Measurements from ENCODE around the gene IP6K3. TPM values are rescaled to one million over a fixed set of nuclear protein-coding genes. Genes with fewer than 3 reads are reported as not detected.

The IP6K3 gene
- total and polyA plus RNA-seq, 5 donors from 2014 or later, result not detected

DNA sequence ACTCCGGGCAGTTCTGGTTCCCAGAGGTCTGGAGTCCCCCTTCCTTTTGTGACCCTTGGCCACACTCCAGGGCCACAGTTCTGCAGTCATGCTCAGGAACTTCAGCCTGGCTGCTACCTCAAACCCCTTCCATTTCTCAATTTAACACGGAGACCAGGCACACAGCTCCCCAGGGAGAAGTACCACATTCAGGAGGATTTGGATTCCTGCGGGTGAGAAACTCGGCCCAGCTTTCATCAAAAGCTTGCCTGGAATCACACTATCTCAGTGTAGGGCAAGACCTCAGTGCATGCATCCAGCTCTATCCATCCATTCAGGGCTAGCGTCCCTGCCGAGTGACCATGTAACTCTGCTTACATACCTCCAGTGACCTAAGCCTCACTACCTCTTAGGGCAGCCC lies 16.8 kb upstream of the IP6K3 start:
- no peaks in the 10 kb centered on the region for H3K9me3 Mint-ChIP-seq
- H3K27ac Mint-ChIP-seq, result no peak overlapping the region
- H3K4me1 Mint-ChIP-seq, result peaks cover 0 to 3% (median 0%) of the 10 kb centered on the region in 4 donors
- H3K36me3 Mint-ChIP-seq, result no peaks in the 10 kb centered on the region
- no peak for DNase-seq
- peaks cover 15% of the 10 kb centered on the region for H3K27me3 Mint-ChIP-seq
- Histone ChIP-seq H3K4me1 (ENCODE audit: control insufficient read depth, insufficient read depth, low read length, poor library complexity, severe bottlenecking) (no peaks in the 10 kb centered on the region), H3K9me3 (ENCODE audit: control insufficient read depth in 2 of 2, low read length in 2 of 2) (no peaks in the 10 kb centered on the region), H3K27me3 (ENCODE audit: control insufficient read depth, insufficient read depth, low read length) (no peaks in the 10 kb centered on the region), H3K36me3 (ENCODE audit: control insufficient read depth, insufficient read depth, low read length) (no peaks in the 10 kb centered on the region), H3K4me3 (ENCODE audit: low read depth, low read length) (no peak overlapping the region), H3K27ac (ENCODE audit: insufficient read depth, low read length, poor library complexity, severe bottlenecking) (no peak overlapping the region)
- no peak for ATAC-seq (ENCODE audit: low read depth in 2 of 2)
- H3K4me3 Mint-ChIP-seq, result no peak overlapping the region

DNA sequence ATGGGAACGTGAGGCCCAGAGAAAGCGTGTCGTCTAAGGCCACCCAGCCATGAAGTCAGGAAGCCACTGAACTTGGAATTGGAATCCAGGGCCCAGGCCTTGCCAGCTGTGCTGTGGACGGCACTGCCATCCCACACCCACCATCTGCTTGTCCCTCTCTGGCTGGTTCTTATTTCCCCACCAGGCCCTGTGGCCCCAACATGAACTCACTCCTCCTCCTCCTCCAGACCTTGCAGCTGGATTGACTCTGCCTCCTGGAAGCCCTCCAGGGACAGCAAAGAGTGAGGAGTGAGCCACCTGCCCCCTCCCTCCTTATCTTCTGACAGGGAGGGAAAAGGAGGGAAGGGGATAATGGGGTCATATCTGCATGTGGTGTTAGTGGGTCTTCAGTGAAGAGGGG lies 16.0 kb upstream of the IP6K3 start:
- H3K4me3 ChIP-seq (ENCODE audit: low read depth, low read length), result no peak overlapping the region
- no peak overlapping the region for H3K27ac ChIP-seq (ENCODE audit: insufficient read depth, low read length, poor library complexity, severe bottlenecking)
- H3K27me3 ChIP-seq (ENCODE audit: control insufficient read depth, insufficient read depth, low read length), result no peaks in the 10 kb centered on the region
- H3K9me3 ChIP-seq (ENCODE audit: control insufficient read depth in 2 of 2, low read length in 2 of 2), result no peaks in the 10 kb centered on the region
- no peaks in the 10 kb centered on the region for H3K36me3 ChIP-seq (ENCODE audit: control insufficient read depth, insufficient read depth, low read length)
- no peak overlapping the region for H3K4me3 Mint-ChIP-seq
- peaks cover 15% of the 10 kb centered on the region for H3K27me3 Mint-ChIP-seq
- H3K4me1 Mint-ChIP-seq, result peaks cover 0 to 2% (median 0%) of the 10 kb centered on the region in 4 donors
- no peaks in the 10 kb centered on the region for H3K4me1 ChIP-seq (ENCODE audit: control insufficient read depth, insufficient read depth, low read length, poor library complexity, severe bottlenecking)
- no peak for DNase-seq
- no peaks in the 10 kb centered on the region for H3K9me3 Mint-ChIP-seq
- H3K36me3 Mint-ChIP-seq, result no peaks in the 10 kb centered on the region
- H3K27ac Mint-ChIP-seq, result no peak overlapping the region
- no peak for ATAC-seq (ENCODE audit: low read depth in 2 of 2)

DNA sequence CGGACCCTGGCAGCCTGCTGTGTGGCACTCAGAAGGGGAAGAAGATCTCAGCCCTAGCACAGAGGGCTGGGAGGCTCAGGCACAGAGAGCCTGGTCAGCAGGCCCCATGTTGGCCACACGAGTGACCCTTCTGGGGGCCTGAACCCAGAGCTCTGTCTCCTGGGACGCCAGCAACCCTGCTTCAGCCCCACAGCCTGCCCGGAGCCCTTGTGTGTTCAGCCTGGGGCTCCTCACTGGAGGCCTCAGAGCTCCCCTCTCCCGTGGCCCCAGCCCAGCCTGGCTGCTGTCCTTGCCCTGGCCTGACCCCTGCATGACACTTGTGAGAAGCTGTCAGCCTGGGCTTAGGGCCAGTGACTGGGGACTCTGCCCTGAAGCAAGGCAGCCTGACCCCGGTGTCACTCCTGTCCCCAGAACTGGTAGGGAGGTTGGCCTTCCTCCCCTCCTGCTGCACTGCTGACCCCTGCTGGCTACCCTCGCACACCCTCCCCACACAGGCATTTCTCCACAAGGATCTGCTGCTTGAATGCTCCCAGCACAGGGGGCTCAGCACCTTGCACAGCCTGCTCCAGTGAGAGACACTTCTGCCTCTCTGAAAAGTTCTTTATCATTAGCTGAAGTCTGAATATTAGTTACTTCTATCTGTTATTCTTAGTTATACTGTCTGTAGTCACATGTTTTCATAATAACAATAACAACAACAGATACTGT lies 15.4 kb upstream of the IP6K3 start:
- H3K36me3 ChIP-seq (ENCODE audit: control insufficient read depth, insufficient read depth, low read length), result no peaks in the 10 kb centered on the region
- H3K27me3 Mint-ChIP-seq, result peaks cover 18% of the 10 kb centered on the region
- peak in 1 of 2 donors; percentile 41 for ATAC-seq (ENCODE audit: low read depth in 2 of 2)
- no peaks in the 10 kb centered on the region for H3K27me3 ChIP-seq (ENCODE audit: control insufficient read depth, insufficient read depth, low read length)
- H3K4me1 Mint-ChIP-seq, result peaks cover 0 to 2% (median 0%) of the 10 kb centered on the region in 4 donors
- H3K4me3 Mint-ChIP-seq, result no peak overlapping the region
- no peak overlapping the region for H3K4me3 ChIP-seq (ENCODE audit: low read depth, low read length)
- H3K4me1 ChIP-seq (ENCODE audit: control insufficient read depth, insufficient read depth, low read length, poor library complexity, severe bottlenecking), result no peaks in the 10 kb centered on the region
- no peak overlapping the region for H3K27ac Mint-ChIP-seq
- peak in 1 of 3 donors; percentile 57 for DNase-seq
- H3K27ac ChIP-seq (ENCODE audit: insufficient read depth, low read length, poor library complexity, severe bottlenecking), result no peak overlapping the region
- H3K36me3 Mint-ChIP-seq, result no peaks in the 10 kb centered on the region
- no peaks in the 10 kb centered on the region for H3K9me3 Mint-ChIP-seq
- H3K9me3 ChIP-seq (ENCODE audit: control insufficient read depth in 2 of 2, low read length in 2 of 2), result no peaks in the 10 kb centered on the region

DNA sequence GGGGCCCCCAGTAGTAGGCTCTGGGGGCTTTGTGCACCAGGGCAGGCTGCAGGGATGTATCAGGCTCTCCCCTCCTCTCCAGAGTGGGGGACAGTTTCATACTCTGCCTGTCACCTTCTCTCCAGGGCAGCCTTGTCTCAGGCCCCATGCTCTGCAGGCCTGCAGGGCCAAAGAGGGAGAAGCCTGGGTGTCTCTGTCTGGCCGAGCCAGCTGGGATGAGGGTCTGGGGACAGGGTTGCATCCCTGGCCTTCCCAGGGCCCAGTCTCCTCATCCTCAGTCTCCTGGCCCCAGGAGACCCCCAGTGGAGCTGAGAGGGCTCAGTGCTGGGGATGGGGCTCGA lies 14.8 kb upstream of the IP6K3 start:
- no peak overlapping the region for H3K4me3 ChIP-seq (ENCODE audit: low read depth, low read length)
- ATAC-seq (ENCODE audit: low read depth in 2 of 2), result no peak
- H3K4me1 ChIP-seq (ENCODE audit: control insufficient read depth, insufficient read depth, low read length, poor library complexity, severe bottlenecking), result no peaks in the 10 kb centered on the region
- Mint-ChIP-seq H3K4me1 (peaks cover 0 to 2% (median 0%) of the 10 kb centered on the region in 4 donors), H3K9me3 (no peaks in the 10 kb centered on the region), H3K27me3 (peaks cover 22% of the 10 kb centered on the region), H3K36me3 (no peaks in the 10 kb centered on the region), H3K4me3 (no peak overlapping the region), H3K27ac (no peak overlapping the region)
- H3K27me3 ChIP-seq (ENCODE audit: control insufficient read depth, insufficient read depth, low read length), result no peaks in the 10 kb centered on the region
- H3K27ac ChIP-seq (ENCODE audit: insufficient read depth, low read length, poor library complexity, severe bottlenecking), result no peak overlapping the region
- H3K36me3 ChIP-seq (ENCODE audit: control insufficient read depth, insufficient read depth, low read length), result no peaks in the 10 kb centered on the region
- H3K9me3 ChIP-seq (ENCODE audit: control insufficient read depth in 2 of 2, low read length in 2 of 2), result no peaks in the 10 kb centered on the region
- no peak for DNase-seq

DNA sequence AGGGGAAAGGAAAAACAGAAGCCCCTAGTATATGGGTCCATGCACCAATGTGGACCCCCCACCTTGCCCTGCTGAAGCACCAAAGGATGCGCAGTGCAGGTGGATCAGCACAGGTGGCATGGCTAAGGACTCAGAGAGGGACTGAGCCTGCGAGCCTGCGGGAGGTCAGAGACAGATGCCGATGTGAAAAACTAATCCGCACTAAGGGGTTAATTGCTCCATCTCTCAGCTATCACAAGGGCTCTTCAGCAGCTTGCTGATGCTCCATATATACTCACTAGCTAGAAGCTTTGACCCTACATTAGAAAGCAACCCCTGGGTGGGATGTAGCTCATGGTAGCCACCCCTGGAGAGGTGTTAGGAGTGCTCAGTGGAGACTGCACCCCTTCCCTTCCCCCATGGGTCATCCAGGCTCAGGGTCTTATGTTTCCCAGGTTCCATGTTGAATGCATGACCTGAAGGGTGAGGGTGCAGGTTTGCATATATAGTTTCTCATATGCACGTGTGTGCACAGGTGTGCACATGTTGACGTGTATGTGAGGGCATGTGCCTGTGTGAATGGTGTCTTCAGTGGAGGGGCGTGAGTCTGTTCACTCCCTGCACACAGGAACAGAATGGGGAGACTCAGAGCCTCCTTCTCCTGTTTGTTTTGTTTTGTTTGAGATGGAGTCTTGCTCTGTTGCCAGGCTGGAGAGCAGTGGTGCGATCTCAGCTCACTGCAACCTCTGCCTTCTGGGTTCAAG lies 13.4 kb upstream of the IP6K3 start:
- ATAC-seq (ENCODE audit: low read depth in 2 of 2) (no peak), DNase-seq (no peak)
- Mint-ChIP-seq H3K27ac (no peak overlapping the region), H3K27me3 (peaks cover 25% of the 10 kb centered on the region), H3K4me1 (peaks cover 0 to 2% (median 0%) of the 10 kb centered on the region in 4 donors), H3K9me3 (peaks cover 0 to 1% (median 0%) of the 10 kb centered on the region in 7 donors), H3K4me3 (no peak overlapping the region), H3K36me3 (no peaks in the 10 kb centered on the region)
- H3K36me3 ChIP-seq (ENCODE audit: control insufficient read depth, insufficient read depth, low read length), result no peaks in the 10 kb centered on the region
- no peak overlapping the region for H3K4me3 ChIP-seq (ENCODE audit: low read depth, low read length)
- no peaks in the 10 kb centered on the region for H3K4me1 ChIP-seq (ENCODE audit: control insufficient read depth, insufficient read depth, low read length, poor library complexity, severe bottlenecking)
- no peaks in the 10 kb centered on the region for H3K9me3 ChIP-seq (ENCODE audit: control insufficient read depth in 2 of 2, low read length in 2 of 2)
- no peak overlapping the region for H3K27ac ChIP-seq (ENCODE audit: insufficient read depth, low read length, poor library complexity, severe bottlenecking)
- no peaks in the 10 kb centered on the region for H3K27me3 ChIP-seq (ENCODE audit: control insufficient read depth, insufficient read depth, low read length)

DNA sequence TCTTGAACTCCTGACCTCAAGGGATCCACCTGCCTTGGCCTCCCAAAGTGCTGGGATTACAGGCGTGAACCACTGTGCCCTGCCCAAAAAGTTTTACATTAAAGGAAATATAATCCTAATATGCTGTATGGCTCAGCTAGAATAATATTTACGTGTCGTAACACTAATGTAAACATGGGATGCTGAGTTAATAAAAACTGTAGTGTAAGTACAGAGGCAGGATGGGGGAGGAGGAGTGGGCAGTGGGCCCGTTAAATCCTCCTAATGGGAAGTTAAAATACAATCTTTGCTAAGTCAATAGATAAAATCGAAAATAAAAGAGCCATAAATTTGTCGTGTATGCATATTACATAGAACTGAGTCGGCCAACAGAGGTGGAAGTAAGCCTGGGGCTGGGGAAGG lies 12.1 kb upstream of the IP6K3 start:
- no peaks in the 10 kb centered on the region for H3K9me3 ChIP-seq (ENCODE audit: control insufficient read depth in 2 of 2, low read length in 2 of 2)
- no peak overlapping the region for H3K27ac ChIP-seq (ENCODE audit: insufficient read depth, low read length, poor library complexity, severe bottlenecking)
- Mint-ChIP-seq H3K27ac (no peak overlapping the region), H3K36me3 (no peaks in the 10 kb centered on the region), H3K27me3 (peaks cover 25% of the 10 kb centered on the region), H3K9me3 (peaks cover 0 to 1% (median 0%) of the 10 kb centered on the region in 7 donors), H3K4me3 (no peak overlapping the region), H3K4me1 (peaks cover 0 to 2% (median 0%) of the 10 kb centered on the region in 4 donors)
- ATAC-seq (ENCODE audit: low read depth in 2 of 2), result no peak
- no peak for DNase-seq
- H3K36me3 ChIP-seq (ENCODE audit: control insufficient read depth, insufficient read depth, low read length), result no peaks in the 10 kb centered on the region
- no peaks in the 10 kb centered on the region for H3K27me3 ChIP-seq (ENCODE audit: control insufficient read depth, insufficient read depth, low read length)
- H3K4me1 ChIP-seq (ENCODE audit: control insufficient read depth, insufficient read depth, low read length, poor library complexity, severe bottlenecking), result no peaks in the 10 kb centered on the region
- H3K4me3 ChIP-seq (ENCODE audit: low read depth, low read length), result no peak overlapping the region

DNA sequence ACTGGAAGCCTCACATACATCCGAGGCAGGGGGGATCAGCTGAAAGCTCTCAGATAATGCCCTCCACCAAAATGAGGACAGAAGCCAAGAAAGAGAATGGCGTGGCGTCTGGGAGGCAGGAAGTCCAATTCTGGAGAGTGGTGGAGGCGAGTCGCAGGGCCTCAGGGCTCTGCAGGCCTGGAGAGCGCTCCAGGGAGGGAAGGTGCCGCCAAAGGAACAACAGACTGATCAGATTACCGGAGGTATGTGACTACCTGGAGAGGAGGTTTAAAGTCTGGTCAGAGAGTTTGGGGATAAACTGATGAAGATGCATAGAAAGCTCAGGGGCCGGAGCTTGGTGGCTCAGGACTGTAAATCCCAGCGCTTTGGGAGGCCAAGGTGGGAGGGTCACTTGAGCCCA lies 11.2 kb upstream of the IP6K3 start:
- Mint-ChIP-seq H3K4me3 (no peak overlapping the region), H3K4me1 (peaks cover 0 to 2% (median 0%) of the 10 kb centered on the region in 4 donors), H3K27ac (no peak overlapping the region), H3K27me3 (peaks cover 25% of the 10 kb centered on the region), H3K36me3 (no peaks in the 10 kb centered on the region), H3K9me3 (peaks cover 0 to 1% (median 0%) of the 10 kb centered on the region in 7 donors)
- ATAC-seq (ENCODE audit: low read depth in 2 of 2) (no peak), DNase-seq (no peak)
- H3K4me3 ChIP-seq (ENCODE audit: low read depth, low read length), result no peak overlapping the region
- H3K36me3 ChIP-seq (ENCODE audit: control insufficient read depth, insufficient read depth, low read length), result no peaks in the 10 kb centered on the region
- no peaks in the 10 kb centered on the region for H3K9me3 ChIP-seq (ENCODE audit: control insufficient read depth in 2 of 2, low read length in 2 of 2)
- no peaks in the 10 kb centered on the region for H3K27me3 ChIP-seq (ENCODE audit: control insufficient read depth, insufficient read depth, low read length)
- no peak overlapping the region for H3K27ac ChIP-seq (ENCODE audit: insufficient read depth, low read length, poor library complexity, severe bottlenecking)
- H3K4me1 ChIP-seq (ENCODE audit: control insufficient read depth, insufficient read depth, low read length, poor library complexity, severe bottlenecking), result no peaks in the 10 kb centered on the region

DNA sequence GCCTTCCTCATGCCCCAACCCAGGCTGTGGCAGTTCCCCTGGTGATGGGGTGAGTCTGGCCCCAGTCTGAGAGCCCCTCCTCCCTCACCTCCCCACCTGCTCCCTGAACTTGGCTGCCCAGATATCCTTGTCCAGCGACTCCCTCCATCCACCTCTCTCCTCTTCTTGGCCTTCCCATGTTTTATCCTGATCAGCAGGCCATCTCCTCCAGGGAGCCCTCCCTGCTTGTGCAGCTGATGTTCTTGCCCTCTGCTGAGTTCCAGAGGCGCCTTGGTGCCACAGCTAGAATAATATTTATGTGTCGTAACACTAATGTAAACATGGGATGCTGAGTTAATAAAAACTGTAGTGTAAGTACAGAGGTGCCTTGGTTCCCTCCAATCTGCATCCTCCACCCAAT lies 10.4 kb upstream of the IP6K3 start:
- no peak overlapping the region for H3K4me3 ChIP-seq (ENCODE audit: low read depth, low read length)
- H3K9me3 Mint-ChIP-seq, result peaks cover 0 to 1% (median 0%) of the 10 kb centered on the region in 7 donors
- H3K4me1 Mint-ChIP-seq, result peaks cover 0 to 2% (median 0%) of the 10 kb centered on the region in 4 donors
- no peak overlapping the region for H3K27ac ChIP-seq (ENCODE audit: insufficient read depth, low read length, poor library complexity, severe bottlenecking)
- ATAC-seq (ENCODE audit: low read depth in 2 of 2) (no peak), DNase-seq (no peak)
- H3K4me1 ChIP-seq (ENCODE audit: control insufficient read depth, insufficient read depth, low read length, poor library complexity, severe bottlenecking), result no peaks in the 10 kb centered on the region
- H3K36me3 ChIP-seq (ENCODE audit: control insufficient read depth, insufficient read depth, low read length), result no peaks in the 10 kb centered on the region
- no peak overlapping the region for H3K27ac Mint-ChIP-seq
- no peaks in the 10 kb centered on the region for H3K36me3 Mint-ChIP-seq
- H3K27me3 ChIP-seq (ENCODE audit: control insufficient read depth, insufficient read depth, low read length), result no peaks in the 10 kb centered on the region
- peaks cover 23% of the 10 kb centered on the region for H3K27me3 Mint-ChIP-seq
- no peak overlapping the region for H3K4me3 Mint-ChIP-seq
- no peaks in the 10 kb centered on the region for H3K9me3 ChIP-seq (ENCODE audit: control insufficient read depth in 2 of 2, low read length in 2 of 2)
